GM19351 (cell line): ENCODE results near the gene SMAD7.

Experiments used
- ATAC-seq: cut with Tn5 transposase; IDR thresholded peaks from one replicate; pipeline ENCODE4 v1.9.1; 2021; ENCODE audit warnings: mild to moderate bottlenecking, moderate library complexity; ENCODE audit not compliant: unreplicated experiment

Gene SMAD7

GRCh38 chr18:48896875-48897511, 53.8 kb downstream of the SMAD7 start:
- ATAC-seq: peak; percentile 87

GRCh38 chr18:48896326-48896874, 54.4 kb downstream of the SMAD7 start:
- ATAC-seq: no peak

- no peak for ATAC-seq
These were observed 55.9 kb downstream of the SMAD7 start for GRCh38 chr18:48894799-48895346.

GRCh38 chr18:48893608-48894600, 56.9 kb downstream of the SMAD7 start:
- no peak for ATAC-seq

GRCh38 chr18:48893061-48893607, 57.6 kb downstream of the SMAD7 start:
- ATAC-seq: no peak

- ATAC-seq: no peak
These were observed 58.5 kb downstream of the SMAD7 start for GRCh38 chr18:48892146-48892855.

GRCh38 chr18:48891721-48892120, 59.0 kb downstream of the SMAD7 start:
- ATAC-seq: no peak

- ATAC-seq: no peak
These were observed 60.6 kb downstream of the SMAD7 start for GRCh38 chr18:48889981-48890762.

- ATAC-seq: no peak
These were observed 61.4 kb downstream of the SMAD7 start for GRCh38 chr18:48889115-48889941.

- ATAC-seq: no peak
These were observed 62.0 kb downstream of the SMAD7 start for GRCh38 chr18:48888773-48889080.

- no peak for ATAC-seq
These were observed 62.6 kb downstream of the SMAD7 start for GRCh38 chr18:48887905-48888772.

GRCh38 chr18:48887294-48887904, 63.4 kb downstream of the SMAD7 start:
- ATAC-seq: no peak

- ATAC-seq: no peak
These were observed 64.1 kb downstream of the SMAD7 start for GRCh38 chr18:48886520-48887293.

GRCh38 chr18:48885924-48886400, 64.8 kb downstream of the SMAD7 start:
- ATAC-seq: no peak

GRCh38 chr18:48885266-48885923, 65.4 kb downstream of the SMAD7 start:
- no peak for ATAC-seq

GRCh38 chr18:48884771-48885170, 66.0 kb downstream of the SMAD7 start:
- no peak for ATAC-seq
